LNCAP (cell line): ENCODE results near the gene ADGRB3.

Experiments used
- CTCF ChIP-seq: fragments of 450-650 bp; IDR thresholded peaks from 2 replicates; pipeline ENCODE4 v1.5.1; 2017; ENCODE audit warnings: mild to moderate bottlenecking

The ADGRB3 gene

GRCh38 chr6:68778356-68779020, 143.4 kb downstream of the ADGRB3 start:
- TF ChIP-seq CTCF = peak; percentile 36; the same call in 1 of the 2 replicates

- TF ChIP-seq CTCF = no peak
Measured at GRCh38 chr6:68779366-68779765, 144.3 kb downstream of the ADGRB3 start.

- no peak for TF ChIP-seq CTCF
Measured at GRCh38 chr6:68826501-68826900, 191.4 kb downstream of the ADGRB3 start.

GRCh38 chr6:68834551-68834950, 199.5 kb downstream of the ADGRB3 start:
- no peak for TF ChIP-seq CTCF

GRCh38 chr6:68838571-68838970, 203.5 kb downstream of the ADGRB3 start:
- no peak for TF ChIP-seq CTCF

- TF ChIP-seq CTCF = no peak
Measured at GRCh38 chr6:68852791-68853190, 217.7 kb downstream of the ADGRB3 start.

GRCh38 chr6:68859233-68859632, 224.2 kb downstream of the ADGRB3 start:
- TF ChIP-seq CTCF = no peak

- no peak for TF ChIP-seq CTCF
Measured at GRCh38 chr6:68868646-68869045, 233.6 kb downstream of the ADGRB3 start.
